Adipose tissue (tissue), 3 donors: Measurements from ENCODE around the gene RCOR2. TPM values are rescaled to one million over a fixed set of nuclear protein-coding genes. Genes with fewer than 3 reads are reported as not detected.

Experiments
- H3K27ac ChIP-seq: one replicate; pipeline ENCODE4 v1.5.1; 2013; ENCODE audit warnings: low read depth, low read length
- WGBS, 3 donors: extraction: QIAGEN DNeasy Blood & Tissue Kit; methylation state at CpG; one replicate each; pipeline ENCODE4 v1.1.7; 2013; 5-methylcytosine and 5-hydroxymethylcytosine counted together
- polyA plus RNA-seq, 3 donors: library from polyadenylated mRNA; stranded (reverse); fragments of 200-250 nt; gene quantifications; one replicate each; pipeline ENCODE4 v1.2.3, GENCODE V29; 2013
- donor health status: healthy with polysubstance abuse.
- donor health status: Bipolar disorder and iron deficiency.
- donor health status: healthy.

Gene RCOR2
- polyA plus RNA-seq, 3 donors = 0.27 to 0.59 (median 0.56) TPM

GRCh38 chr11:63888170-63889086 lies 28.5 kb downstream of the RCOR2 start:
- H3K27ac ChIP-seq = no peak overlapping the region
- 9 to 19% (median 13%) methylated on average over 23 to 25 of the region's 25 CpGs for WGBS, 3 donors

DNA sequence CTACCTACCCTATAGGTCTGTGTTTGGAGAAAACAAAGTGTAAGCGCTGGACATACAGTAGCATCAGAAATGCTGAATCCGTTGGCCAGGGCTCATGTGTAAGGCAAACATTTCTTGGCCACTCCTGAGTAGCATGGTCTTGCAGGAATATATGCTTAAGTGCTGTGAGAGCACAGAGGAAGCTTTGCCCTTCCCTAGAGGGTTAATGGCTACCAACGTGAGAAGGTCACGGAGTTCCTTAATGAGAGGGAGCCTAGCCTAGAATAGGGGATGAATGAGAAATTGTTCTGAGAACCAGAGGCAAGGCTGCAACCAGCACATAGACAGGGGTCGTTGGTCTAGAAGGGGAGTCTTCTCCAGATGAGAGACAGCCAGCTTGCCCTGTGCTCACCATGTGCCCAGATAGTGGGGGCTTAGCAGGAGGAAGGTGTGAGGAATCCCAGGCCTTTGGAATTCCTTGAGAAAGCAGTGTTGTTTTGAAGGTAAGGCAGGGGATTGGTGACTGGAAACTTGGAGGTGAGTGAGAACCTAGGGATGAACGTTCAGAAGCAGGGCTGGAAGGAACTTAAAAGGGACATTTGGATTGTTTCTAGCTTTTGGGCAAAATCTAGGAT lies 29.5 kb downstream of the RCOR2 start:
- WGBS, 3 donors = 37 to 45% (median 43%) methylated on average over 6 of the region's 6 CpGs
- H3K27ac ChIP-seq = no peak overlapping the region

DNA sequence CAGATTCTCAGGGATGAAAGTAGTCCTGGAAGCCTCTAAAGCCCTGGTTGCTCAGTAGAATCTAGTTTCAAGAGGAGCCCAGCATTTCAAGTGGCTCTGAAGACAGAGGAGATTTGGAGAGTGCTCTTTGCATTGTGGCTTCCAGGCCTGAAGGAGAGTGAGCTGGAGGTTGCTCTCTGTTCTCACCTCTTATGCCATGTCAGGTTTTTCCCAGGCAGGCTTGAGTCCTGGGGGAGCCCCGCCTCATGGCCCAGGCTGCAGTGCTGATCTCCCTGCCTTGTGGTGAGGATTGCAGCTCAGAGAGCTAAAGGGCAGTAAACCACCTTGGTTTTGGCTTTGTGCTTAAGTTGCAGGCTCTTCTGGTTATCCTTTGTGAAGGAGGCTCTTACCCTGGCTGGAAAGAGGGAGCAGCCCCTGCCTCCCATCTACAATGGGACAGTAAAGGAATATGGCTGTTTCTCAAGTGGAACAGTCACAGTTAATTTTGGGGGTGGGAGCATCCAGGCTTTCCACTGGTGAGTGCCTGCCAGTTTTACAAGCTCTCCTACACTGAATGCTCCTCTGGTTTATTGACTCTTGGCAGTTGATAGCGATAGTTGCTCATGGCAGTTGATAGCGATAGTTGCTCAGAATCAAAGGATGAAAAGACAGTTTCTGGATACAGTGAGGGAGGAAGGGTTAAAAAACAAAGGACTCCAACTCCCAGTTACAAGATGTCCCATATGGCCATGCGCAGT lies 32.6 kb downstream of the RCOR2 start:
- WGBS, 3 donors = 60 to 91% (median 89%) methylated on average over 4 of the region's 4 CpGs
- H3K27ac ChIP-seq = no peak overlapping the region

DNA sequence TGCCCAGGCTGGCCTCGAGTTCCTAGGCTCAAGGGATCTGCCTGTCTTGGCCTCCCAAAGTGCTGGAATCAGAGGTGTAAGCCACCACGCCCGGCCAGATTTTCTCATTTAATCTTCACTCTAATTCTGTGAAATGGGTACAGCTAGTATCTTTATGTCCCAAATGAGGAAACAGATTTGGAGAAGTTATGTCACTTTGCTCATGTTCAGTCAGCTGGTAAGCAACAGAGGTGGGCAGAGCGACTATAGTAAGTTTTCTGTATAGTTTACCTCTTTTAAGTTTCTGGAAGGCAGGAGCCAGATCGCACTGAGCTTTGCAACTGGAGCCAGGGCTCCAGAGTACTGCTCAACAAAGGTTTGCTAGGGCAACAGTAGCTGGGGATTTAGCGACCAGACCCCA lies 33.2 kb downstream of the RCOR2 start:
- H3K27ac ChIP-seq = no peak overlapping the region
- 89 to 94% (median 93%) methylated on average over 6 of the region's 6 CpGs for WGBS, 3 donors

- no peak overlapping the region for H3K27ac ChIP-seq
- WGBS, 3 donors = 47 to 82% (median 67%) methylated on average over 7 of the region's 7 CpGs
These were observed 34.3 kb downstream of the RCOR2 start for GRCh38 chr11:63882555-63883242.

- WGBS, 3 donors = 42 to 55% (median 45%) methylated on average over 3 of the region's 3 CpGs
- no peak overlapping the region for H3K27ac ChIP-seq
These were observed 36.6 kb downstream of the RCOR2 start for GRCh38 chr11:63880403-63880790.

GRCh38 chr11:63879598-63880402 lies 37.2 kb downstream of the RCOR2 start:
- 31 to 34% (median 33%) methylated on average over 2 of the region's 2 CpGs for WGBS, 3 donors
- H3K27ac ChIP-seq = no peak overlapping the region

DNA sequence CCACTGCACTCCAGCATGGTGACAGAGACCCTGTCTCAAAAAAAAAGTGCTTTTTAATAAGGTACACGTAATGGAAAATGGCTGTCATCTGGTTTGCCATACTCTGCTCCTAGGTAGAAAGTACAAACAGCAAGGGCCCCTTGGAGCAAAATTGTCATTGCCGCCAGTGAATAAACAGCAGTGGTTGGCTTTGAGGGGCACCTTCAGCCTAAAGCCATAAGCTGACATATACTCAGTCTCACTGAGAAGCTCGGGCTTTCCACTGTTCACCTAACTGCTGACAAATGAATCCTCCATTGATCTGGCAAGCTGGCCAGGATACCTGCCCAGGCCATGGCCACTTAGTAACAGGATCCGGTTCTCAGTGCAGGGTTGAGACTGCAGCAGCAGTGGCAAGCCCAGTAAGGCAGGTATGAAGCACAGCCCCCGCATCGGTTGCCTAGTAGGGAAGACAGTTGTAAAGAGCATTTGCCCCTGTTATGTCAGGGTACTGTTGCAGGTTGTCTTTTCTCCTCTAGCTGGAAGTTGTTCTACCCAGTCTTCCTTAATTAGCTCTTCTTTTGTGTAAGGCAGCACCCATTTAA lies 39.2 kb downstream of the RCOR2 start:
- WGBS, 3 donors = 57 to 94% (median 92%) methylated on average over 6 of the region's 6 CpGs
- no peak overlapping the region for H3K27ac ChIP-seq

DNA sequence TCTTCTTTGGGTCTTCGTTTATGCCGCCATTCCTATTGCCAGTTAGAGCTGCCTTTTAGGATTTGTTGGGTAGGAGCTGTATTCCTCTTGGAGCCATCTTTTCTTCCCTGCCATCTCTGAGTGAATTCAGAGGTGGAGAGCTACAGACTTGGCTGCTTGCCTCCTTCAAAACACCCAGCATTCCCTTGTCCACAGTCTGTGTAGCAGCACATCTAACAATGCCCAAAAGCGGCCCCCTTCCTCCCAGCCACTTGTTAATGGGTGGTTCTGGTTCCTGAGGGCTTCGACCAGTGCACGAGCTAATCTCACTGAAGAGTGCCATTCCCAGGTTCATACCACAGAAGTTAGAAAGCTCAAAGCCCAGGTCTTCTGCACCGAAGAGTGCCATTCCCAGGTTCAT lies 40.3 kb downstream of the RCOR2 start:
- 85 to 98% (median 94%) methylated on average over 6 of the region's 6 CpGs for WGBS, 3 donors
- H3K27ac ChIP-seq = no peak overlapping the region

DNA sequence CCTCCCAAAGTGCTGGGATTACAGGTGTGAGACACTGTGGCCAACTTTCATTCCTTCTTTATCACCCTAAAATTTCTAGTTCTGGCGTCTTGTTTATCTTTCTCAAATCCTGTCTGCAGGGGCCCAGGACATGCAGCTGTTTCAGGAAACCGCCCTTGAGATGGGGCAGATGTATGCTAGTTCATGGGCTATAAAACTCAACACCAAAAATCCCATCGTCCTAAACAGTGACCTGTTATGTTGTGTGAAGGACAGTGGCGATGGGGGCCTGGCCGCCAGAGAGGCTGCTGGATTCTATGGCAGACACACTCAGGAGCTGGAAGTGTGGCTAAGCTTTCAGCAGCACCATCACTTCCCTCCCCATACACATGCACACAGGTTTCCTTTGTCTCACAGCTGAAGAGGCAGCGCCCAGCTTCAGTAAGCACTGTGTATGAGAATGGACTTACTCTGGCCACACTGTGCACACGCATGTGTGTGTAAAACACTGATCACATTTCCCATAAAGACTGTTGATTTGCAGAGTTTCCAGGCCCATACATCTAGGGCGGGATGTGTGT lies 41.4 kb downstream of the RCOR2 start:
- WGBS, 3 donors = 85 to 94% (median 93%) methylated on average over 8 of the region's 8 CpGs
- H3K27ac ChIP-seq = no peak overlapping the region

DNA sequence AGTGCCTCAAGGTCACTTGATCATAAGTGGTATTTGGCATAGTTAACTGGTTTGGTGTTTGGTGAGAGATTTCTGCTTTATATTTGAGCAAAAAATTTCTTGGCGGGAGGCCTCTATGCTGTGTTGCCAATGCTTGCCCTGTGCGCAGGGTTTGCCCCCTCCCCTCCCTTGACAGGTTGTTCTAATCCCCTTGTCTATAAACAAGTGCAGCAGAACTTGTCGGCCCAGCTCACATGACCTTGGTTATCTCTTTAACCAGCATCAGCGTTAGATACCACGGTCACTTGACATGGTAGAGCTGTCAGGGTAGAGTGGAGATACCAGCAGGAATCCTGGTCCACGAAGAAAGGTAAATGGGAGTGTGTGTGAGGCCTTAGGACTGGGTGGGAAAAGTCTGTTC lies 42.5 kb downstream of the RCOR2 start:
- no peak overlapping the region for H3K27ac ChIP-seq
- 21 to 79% (median 73%) methylated on average over 6 of the region's 6 CpGs for WGBS, 3 donors

GRCh38 chr11:63873311-63873710 lies 43.7 kb downstream of the RCOR2 start:
- 74 to 79% (median 76%) methylated on average over 5 of the region's 5 CpGs for WGBS, 3 donors
- no peak overlapping the region for H3K27ac ChIP-seq

- H3K27ac ChIP-seq = no peak overlapping the region
- whole genome bisulfite sequencing, 3 donors = 27 to 78% (median 67%) methylated on average over 5 of the region's 5 CpGs
These were observed 44.2 kb downstream of the RCOR2 start for GRCh38 chr11:63872800-63873197.

GRCh38 chr11:63871962-63872799 lies 44.8 kb downstream of the RCOR2 start:
- 10 to 14% (median 14%) methylated on average over 11 of the region's 11 CpGs for WGBS, 3 donors
- H3K27ac ChIP-seq = peak overlapping the region; percentile 66

GRCh38 chr11:63870351-63871140 lies 46.4 kb downstream of the RCOR2 start:
- 59 to 70% (median 59%) methylated on average over 14 of the region's 14 CpGs for WGBS, 3 donors
- H3K27ac ChIP-seq = no peak overlapping the region

GRCh38 chr11:63869683-63870082 lies 47.3 kb downstream of the RCOR2 start:
- no peak overlapping the region for H3K27ac ChIP-seq
- WGBS, 3 donors = 49 to 70% (median 52%) methylated on average over 8 of the region's 8 CpGs
